GM23248 (cell line): Measurements from ENCODE around the gene HOOK2. TPM values are rescaled to one million over a fixed set of nuclear protein-coding genes. Genes with fewer than 3 reads are reported as not detected.

ENCODE experiments used
- DNase-seq: peaks from one replicate; pipeline ENCODE4 v3.0.0-alpha.2; 2015
- H2AFZ ChIP-seq: fragments of 200-600 bp; sonication (generic); 2 replicates; pipeline ENCODE4 v1.6.1; 2016; ENCODE audit warnings: antibody characterized with exemption
- H3F3A ChIP-seq: fragments of 200-600 bp; sonication (generic); 2 replicates; pipeline ENCODE4 v1.6.1; 2016; ENCODE audit warnings: mild to moderate bottlenecking, antibody characterized with exemption, mixed run types; ENCODE audit not compliant: insufficient read depth
- H3K27ac ChIP-seq: fragments of 200-600 bp; sonication (generic); 2 replicates; pipeline ENCODE4 v1.5.1; 2016; ENCODE audit warnings: mild to moderate bottlenecking
- H3K27me3 ChIP-seq: fragments of 200-600 bp; sonication (generic); replicated peaks from 2 replicates; pipeline ENCODE4 v1.6.1; 2016; ENCODE audit warnings: mild to moderate bottlenecking; ENCODE audit not compliant: insufficient read depth
- H3K36me3 ChIP-seq: fragments of 200-600 bp; sonication (generic); 2 replicates; pipeline ENCODE4 v1.6.1; 2016; ENCODE audit warnings: low read depth, mild to moderate bottlenecking
- H3K4me1 ChIP-seq: fragments of 200-600 bp; sonication (generic); 2 replicates; pipeline ENCODE4 v1.6.1; 2016; ENCODE audit warnings: mild to moderate bottlenecking; ENCODE audit not compliant: insufficient read depth
- H3K4me2 ChIP-seq: fragments of 200-600 bp; sonication (generic); one replicate; pipeline ENCODE4 v1.6.1; 2016; ENCODE audit warnings: mild to moderate bottlenecking; ENCODE audit not compliant: unreplicated experiment
- H3K4me3 ChIP-seq: fragments of 200-600 bp; sonication (generic); 2 replicates; pipeline ENCODE4 v1.5.1; 2016; ENCODE audit warnings: mild to moderate bottlenecking
- H3K79me2 ChIP-seq: fragments of 200-600 bp; sonication (generic); 2 replicates; pipeline ENCODE4 v1.6.1; 2016; ENCODE audit warnings: mild to moderate bottlenecking; ENCODE audit not compliant: insufficient read depth
- H3K9ac ChIP-seq: fragments of 200-600 bp; sonication (generic); 2 replicates; pipeline ENCODE4 v1.6.1; 2016; ENCODE audit warnings: mild to moderate bottlenecking
- H3K9me2 ChIP-seq: fragments of 200-600 bp; sonication (generic); 2 replicates; pipeline ENCODE4 v1.6.1; 2016; ENCODE audit warnings: mixed run types, mild to moderate bottlenecking, moderate library complexity; ENCODE audit not compliant: insufficient read depth
- H3K9me3 ChIP-seq: fragments of 200-600 bp; sonication (generic); one replicate; pipeline ENCODE4 v1.6.1; 2017; ENCODE audit warnings: low read depth
- H4K20me1 ChIP-seq: fragments of 200-600 bp; sonication (generic); 2 replicates; pipeline ENCODE4 v1.6.0; 2016; ENCODE audit not compliant: insufficient read depth
- EZH2 ChIP-seq: fragments of 200-600 bp; sonication (generic); IDR thresholded peaks from 2 replicates; pipeline ENCODE4 v1.6.1; 2018; ENCODE audit warnings: antibody characterized with exemption, mild to moderate bottlenecking; ENCODE audit not compliant: insufficient read depth, poor library complexity, severe bottlenecking
- EZH2phosphoT487 ChIP-seq: fragments of 200-600 bp; sonication (generic); IDR thresholded peaks from 2 replicates; pipeline ENCODE4 v1.6.1; 2018; ENCODE audit warnings: antibody characterized with exemption, moderate library complexity, mild to moderate bottlenecking, low read depth; ENCODE audit not compliant: insufficient read depth
- WGBS, 2 experiments: methylation state at CpG; one replicate each; pipeline ENCODE4 v1.1.6; 2015 to 2017; ENCODE audit warnings: low lambda C conversion rate in 2 of 2, low coverage in 1 of 2; ENCODE audit errors: missing lambda C conversion rate in 2 of 2; 5-methylcytosine and 5-hydroxymethylcytosine counted together
- in situ Hi-C: fragments of 300-500 bp; cut with MboI; formaldehyde crosslinking; loops from 2 replicates; pipeline ENCODE4 v1.15.0; 2020
- polyA plus RNA-seq: library from polyadenylated mRNA; unstranded; fragments of >200 nt; fragmentation: Nextera tagmentation; extraction: Ambion mirVana; gene quantifications from 2 replicates; pipeline ENCODE4 v1.2.1, GENCODE V29; 2016
- total RNA-seq: library from RNA; depleted of rRNA; stranded (reverse); fragments of >200 nt; shearing (Covaris generic); gene quantifications from 2 replicates; pipeline ENCODE4 v1.2.3, GENCODE V29; 2014

Gene HOOK2
- total and polyA plus RNA-seq, 2 experiments from 2014 or later: 11.8 to 17.1 TPM

- TF ChIP-seq EZH2phosphoT487 (no peak), EZH2 (no peak)
- Histone ChIP-seq H3K4me2 (peak overlapping the region; percentile 45), H3K79me2 (no peaks in the 10 kb centered on the region), H3K9me3 (no peaks in the 10 kb centered on the region), H2AFZ (no peak overlapping the region), H3K27ac (peak overlapping the region; percentile 73), H3K36me3 (no peaks in the 10 kb centered on the region), H3K9me2 (no peaks in the 10 kb centered on the region), H3K4me3 (peak overlapping the region; percentile 64), H4K20me1 (no peaks in the 10 kb centered on the region), H3K4me1 (peaks cover 27% of the 10 kb centered on the region), H3F3A (peaks cover 50% of the 10 kb centered on the region), H3K9ac (peak overlapping the region; percentile 79), H3K27me3 (no peaks in the 10 kb centered on the region)
- DNase-seq: peak; percentile 42
- WGBS, 2 experiments: 9 to 10% methylated on average over 14 to 15 of the region's 16 CpGs
- in situ Hi-C loops: no loop called here
Observed at GRCh38 chr19:12783291-12783848, 8.0 kb upstream of the HOOK2 start.

- H3K27me3 ChIP-seq: no peaks in the 10 kb centered on the region
- no peaks in the 10 kb centered on the region for H3K9me2 ChIP-seq
- H3F3A ChIP-seq: peaks cover 43% of the 10 kb centered on the region
- WGBS, 2 experiments: 0 to 2% methylated on average over 21 to 81 of the region's 88 CpGs
- peaks cover 21% of the 10 kb centered on the region for H3K4me1 ChIP-seq
- H3K36me3 ChIP-seq: no peaks in the 10 kb centered on the region
- no peaks in the 10 kb centered on the region for H3K9me3 ChIP-seq
- no peaks in the 10 kb centered on the region for H4K20me1 ChIP-seq
- peak overlapping the region; percentile 45 for H3K4me2 ChIP-seq
- TF ChIP-seq EZH2phosphoT487 (no peak), EZH2 (no peak)
- H2AFZ ChIP-seq: no peak overlapping the region
- H3K27ac ChIP-seq: peak overlapping the region; percentile 73
- peak; percentile 84 for DNase-seq
- peak overlapping the region; percentile 64 for H3K4me3 ChIP-seq
- in situ Hi-C loops: no loop called here
- H3K9ac ChIP-seq: peak overlapping the region; percentile 79
- no peaks in the 10 kb centered on the region for H3K79me2 ChIP-seq
Observed at GRCh38 chr19:12782424-12783290, 7.3 kb upstream of the HOOK2 start.

- peak overlapping the region; percentile 45 for H3K4me2 ChIP-seq
- H3K9me2 ChIP-seq: no peaks in the 10 kb centered on the region
- in situ Hi-C loops: no loop called here
- no peak for TF ChIP-seq EZH2
- no peak for TF ChIP-seq EZH2phosphoT487
- H3K4me3 ChIP-seq: peak overlapping the region; percentile 64
- H4K20me1 ChIP-seq: no peaks in the 10 kb centered on the region
- no peaks in the 10 kb centered on the region for H3K36me3 ChIP-seq
- H3K27ac ChIP-seq: peak overlapping the region; percentile 73
- no peak for DNase-seq
- no peaks in the 10 kb centered on the region for H3K27me3 ChIP-seq
- peak overlapping the region; percentile 79 for H3K9ac ChIP-seq
- H2AFZ ChIP-seq: no peak overlapping the region
- no peaks in the 10 kb centered on the region for H3K79me2 ChIP-seq
- H3K9me3 ChIP-seq: no peaks in the 10 kb centered on the region
- 4 to 5% methylated on average over 12 of the region's 12 CpGs for WGBS, 2 experiments
- peaks cover 21% of the 10 kb centered on the region for H3K4me1 ChIP-seq
- peaks cover 43% of the 10 kb centered on the region for H3F3A ChIP-seq
Observed at GRCh38 chr19:12782174-12782423, 6.7 kb upstream of the HOOK2 start.

- peak; percentile 88 for DNase-seq
- no peaks in the 10 kb centered on the region for H3K36me3 ChIP-seq
- peaks cover 35% of the 10 kb centered on the region for H3F3A ChIP-seq
- no peaks in the 10 kb centered on the region for H3K9me2 ChIP-seq
- H2AFZ ChIP-seq: peak overlapping the region; percentile 81
- H3K79me2 ChIP-seq: no peaks in the 10 kb centered on the region
- H3K4me3 ChIP-seq: peak overlapping the region; percentile 77
- H3K27me3 ChIP-seq: no peaks in the 10 kb centered on the region
- 37 to 38% methylated on average over 15 of the region's 15 CpGs for WGBS, 2 experiments
- H3K9ac ChIP-seq: peak overlapping the region; percentile 89
- peaks cover 21% of the 10 kb centered on the region for H3K4me1 ChIP-seq
- no peaks in the 10 kb centered on the region for H4K20me1 ChIP-seq
- H3K4me2 ChIP-seq: peak overlapping the region; percentile 94
- peak overlapping the region; percentile 96 for H3K27ac ChIP-seq
- in situ Hi-C loops: no loop called here
- H3K9me3 ChIP-seq: no peaks in the 10 kb centered on the region
- no peak for TF ChIP-seq EZH2
- no peak for TF ChIP-seq EZH2phosphoT487
Observed at GRCh38 chr19:12779162-12779993, 4.0 kb upstream of the HOOK2 start.
